Skeletal muscle tissue (tissue), 4 donors: ENCODE results near the gene COL12A1. TPM values are rescaled to one million over a fixed set of nuclear protein-coding genes. Genes with fewer than 3 reads are reported as not detected.

Experiments
- H3K27ac ChIP-seq: one replicate; pipeline ENCODE4 v1.7.0; 2013; ENCODE audit warnings: mild to moderate bottlenecking, low read depth, low read length, inconsistent platforms
- H3K27me3 ChIP-seq, 3 donors: one replicate each; pipeline ENCODE4 v1.7.0; 2013; ENCODE audit warnings: low read length in 3 of 3; ENCODE audit not compliant: control insufficient read depth in 3 of 3, insufficient read depth in 3 of 3
- H3K36me3 ChIP-seq, 3 donors: one replicate each; pipeline ENCODE4 v1.7.0; 2013; ENCODE audit warnings: low read length in 3 of 3; ENCODE audit not compliant: control insufficient read depth in 3 of 3, insufficient read depth in 3 of 3
- H3K4me1 ChIP-seq, 3 donors: one replicate each; pipeline ENCODE4 v1.7.0; 2013; ENCODE audit warnings: low read length in 3 of 3, mild to moderate bottlenecking in 3 of 3; ENCODE audit not compliant: control insufficient read depth in 3 of 3, insufficient read depth in 3 of 3
- H3K4me3 ChIP-seq, 3 donors: one replicate each; pipeline ENCODE4 v1.7.0; 2013; ENCODE audit warnings: low read length in 3 of 3
- H3K9ac ChIP-seq, 3 donors: one replicate each; pipeline ENCODE4 v1.7.0; 2013; ENCODE audit warnings: low read length in 3 of 3, mild to moderate bottlenecking in 3 of 3, moderate library complexity in 2 of 3, low read depth in 1 of 3
- H3K9me3 ChIP-seq, 3 donors: one replicate each; pipeline ENCODE4 v1.7.0; 2013; ENCODE audit warnings: low read length in 3 of 3; ENCODE audit not compliant: control insufficient read depth in 3 of 3
- total RNA-seq: library from RNA; depleted of rRNA; stranded (reverse); fragments of >200 nt; gene quantifications from one replicate; pipeline ENCODE4 v1.2.3, GENCODE V29; 2014
- donor health status: Osteomylitis.

The COL12A1 gene
- total RNA-seq, 1 donor from 2014 or later = 474 TPM

DNA sequence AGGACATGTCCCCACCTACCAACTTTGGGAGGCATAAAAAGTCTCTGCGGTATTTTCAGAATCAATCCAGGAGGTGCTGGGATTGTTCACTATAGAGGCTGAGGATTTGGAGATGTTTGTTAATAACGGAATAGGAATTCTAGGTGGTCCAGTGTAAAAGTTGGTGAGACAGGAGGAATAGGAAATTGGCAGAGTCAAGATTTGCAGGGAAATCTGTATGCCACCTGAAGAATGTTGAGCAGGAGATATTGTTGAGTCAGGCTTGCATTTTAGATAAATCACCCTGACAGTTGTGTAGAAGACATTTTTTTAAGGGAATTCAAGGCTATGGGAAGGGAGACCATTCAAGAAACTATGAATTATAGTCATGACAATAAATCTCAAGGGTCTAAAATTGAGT, 124.8 kb downstream of the COL12A1 start:
- H3K9ac ChIP-seq = no peak overlapping the region
- H3K27me3 ChIP-seq = no peaks in the 10 kb centered on the region
- no peaks in the 10 kb centered on the region for H3K9me3 ChIP-seq
- no peak overlapping the region for H3K27ac ChIP-seq
- H3K4me3 ChIP-seq = no peak overlapping the region
- H3K36me3 ChIP-seq = no peaks in the 10 kb centered on the region
- H3K4me1 ChIP-seq = no peaks in the 10 kb centered on the region

DNA sequence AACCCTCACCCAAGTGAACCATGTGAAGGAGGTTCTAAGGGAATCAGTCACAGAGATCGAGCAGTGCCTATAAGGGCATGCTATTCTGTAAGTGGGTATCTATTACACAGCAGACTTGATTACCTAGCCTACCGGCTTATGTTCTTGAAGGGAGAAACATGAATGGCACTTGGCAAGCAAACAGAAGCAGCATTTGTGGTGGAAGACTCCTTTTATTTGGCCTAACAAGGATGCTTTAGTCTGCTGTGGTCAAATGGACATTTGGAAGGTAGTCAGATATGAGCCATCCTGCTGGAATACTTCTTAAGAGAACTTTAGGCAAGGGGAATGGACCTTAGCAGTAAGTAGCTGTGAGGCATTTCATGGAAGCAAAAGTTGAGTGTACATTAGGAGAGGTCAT, 126.3 kb downstream of the COL12A1 start:
- H3K4me1 ChIP-seq = no peaks in the 10 kb centered on the region
- H3K27ac ChIP-seq = no peak overlapping the region
- H3K9ac ChIP-seq = no peak overlapping the region
- no peak overlapping the region for H3K4me3 ChIP-seq
- no peaks in the 10 kb centered on the region for H3K36me3 ChIP-seq
- no peaks in the 10 kb centered on the region for H3K27me3 ChIP-seq
- no peaks in the 10 kb centered on the region for H3K9me3 ChIP-seq

DNA sequence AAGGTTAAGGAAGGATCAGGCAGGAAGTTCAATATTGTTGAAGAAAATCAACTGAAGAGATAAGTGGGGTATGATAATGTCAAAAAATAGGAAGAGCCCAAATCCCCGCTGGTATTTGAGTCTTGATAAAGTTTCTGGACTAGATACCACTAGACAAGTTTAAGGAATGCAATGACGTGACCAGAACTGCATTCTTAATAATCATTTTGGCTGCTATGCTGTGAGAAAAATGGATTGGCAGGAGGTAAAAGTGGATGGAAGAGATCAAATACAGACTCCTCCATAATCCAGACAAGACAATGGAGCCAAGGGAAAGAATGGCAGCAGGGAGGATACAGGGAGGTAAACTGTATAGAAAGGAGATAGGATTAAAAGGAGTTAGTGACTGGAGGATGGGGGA, 128.2 kb downstream of the COL12A1 start:
- Histone ChIP-seq H3K4me3 (no peak overlapping the region), H3K9ac (no peak overlapping the region), H3K27ac (no peak overlapping the region), H3K36me3 (no peaks in the 10 kb centered on the region), H3K4me1 (peaks cover 0 to 2% (median 0%) of the 10 kb centered on the region in 3 donors), H3K27me3 (no peaks in the 10 kb centered on the region), H3K9me3 (no peaks in the 10 kb centered on the region)

DNA sequence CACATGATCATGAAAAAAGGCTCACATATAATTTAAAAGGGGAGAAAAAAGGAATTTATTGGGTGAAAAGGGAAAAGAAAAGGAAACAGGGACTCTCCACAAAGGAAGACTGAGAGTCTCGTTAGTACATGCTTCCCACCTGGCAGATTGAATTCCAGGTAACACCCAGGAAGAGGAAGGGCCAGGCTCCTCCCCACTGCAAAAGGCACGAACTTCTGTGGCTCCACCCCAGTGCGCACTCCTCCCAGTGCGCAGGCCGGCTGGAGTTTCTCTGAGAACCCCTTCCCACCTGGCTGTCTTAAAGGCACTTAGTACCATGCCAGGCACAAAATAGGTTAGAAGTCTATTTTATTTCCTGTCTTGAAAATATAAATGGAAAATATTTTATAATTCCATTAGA, 129.8 kb downstream of the COL12A1 start:
- H3K27ac ChIP-seq = no peak overlapping the region
- H3K27me3 ChIP-seq = no peaks in the 10 kb centered on the region
- H3K9me3 ChIP-seq = no peaks in the 10 kb centered on the region
- peaks cover 0 to 2% (median 0%) of the 10 kb centered on the region in 3 donors for H3K4me1 ChIP-seq
- H3K9ac ChIP-seq = no peak overlapping the region
- H3K4me3 ChIP-seq = no peak overlapping the region
- H3K36me3 ChIP-seq = no peaks in the 10 kb centered on the region

- Histone ChIP-seq H3K4me3 (no peak overlapping the region), H3K27ac (no peak overlapping the region), H3K27me3 (no peaks in the 10 kb centered on the region), H3K9ac (no peak overlapping the region), H3K36me3 (no peaks in the 10 kb centered on the region), H3K4me1 (peaks cover 0 to 2% (median 0%) of the 10 kb centered on the region in 3 donors), H3K9me3 (peaks cover 0 to 2% (median 0%) of the 10 kb centered on the region in 3 donors)
Observed at GRCh38 chr6:75070244-75070643, 135.6 kb downstream of the COL12A1 start.

- H3K9me3 ChIP-seq = peaks cover 0 to 2% (median 0%) of the 10 kb centered on the region in 3 donors
- H3K9ac ChIP-seq = no peak overlapping the region
- no peaks in the 10 kb centered on the region for H3K4me1 ChIP-seq
- H3K27me3 ChIP-seq = no peaks in the 10 kb centered on the region
- no peak overlapping the region for H3K4me3 ChIP-seq
- H3K36me3 ChIP-seq = no peaks in the 10 kb centered on the region
- H3K27ac ChIP-seq = no peak overlapping the region
Observed at GRCh38 chr6:75065523-75065922, 140.3 kb downstream of the COL12A1 start.

GRCh38 chr6:75052491-75052890, 153.4 kb downstream of the COL12A1 start:
- H3K9me3 ChIP-seq = no peaks in the 10 kb centered on the region
- H3K27ac ChIP-seq = no peak overlapping the region
- no peaks in the 10 kb centered on the region for H3K27me3 ChIP-seq
- H3K9ac ChIP-seq = no peak overlapping the region
- no peaks in the 10 kb centered on the region for H3K4me1 ChIP-seq
- no peak overlapping the region for H3K4me3 ChIP-seq
- no peaks in the 10 kb centered on the region for H3K36me3 ChIP-seq

- Histone ChIP-seq H3K9ac (no peak overlapping the region), H3K4me3 (no peak overlapping the region), H3K36me3 (no peaks in the 10 kb centered on the region), H3K27ac (no peak overlapping the region), H3K9me3 (no peaks in the 10 kb centered on the region), H3K4me1 (no peaks in the 10 kb centered on the region), H3K27me3 (no peaks in the 10 kb centered on the region)
Observed at GRCh38 chr6:75049308-75049707, 156.5 kb downstream of the COL12A1 start.

GRCh38 chr6:75044846-75045245, 161.0 kb downstream of the COL12A1 start:
- no peak overlapping the region for H3K9ac ChIP-seq
- no peak overlapping the region for H3K4me3 ChIP-seq
- H3K9me3 ChIP-seq = peaks cover 0 to 2% (median 2%) of the 10 kb centered on the region in 3 donors
- H3K27me3 ChIP-seq = no peaks in the 10 kb centered on the region
- no peaks in the 10 kb centered on the region for H3K4me1 ChIP-seq
- H3K36me3 ChIP-seq = no peaks in the 10 kb centered on the region
- no peak overlapping the region for H3K27ac ChIP-seq

DNA sequence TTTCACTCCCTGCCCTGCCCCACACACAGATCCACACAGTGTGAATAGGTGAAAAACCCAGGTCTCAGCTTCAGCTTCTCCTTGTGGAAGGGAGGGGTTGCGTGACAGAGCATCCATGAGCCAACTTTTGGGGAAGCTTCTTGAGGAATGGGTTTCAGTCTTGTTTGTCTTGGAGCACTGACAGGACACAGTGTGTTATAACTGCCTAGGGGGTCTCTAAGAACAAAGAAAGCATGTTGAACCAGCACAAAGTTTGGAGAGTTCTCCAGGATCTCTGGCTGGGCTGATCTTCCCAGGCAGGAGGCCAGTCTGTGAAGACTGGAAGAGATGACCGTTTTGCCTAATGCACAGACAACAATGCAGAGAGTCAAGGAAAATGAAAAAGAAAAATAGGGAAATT, 164.5 kb downstream of the COL12A1 start:
- H3K36me3 ChIP-seq = no peaks in the 10 kb centered on the region
- H3K27me3 ChIP-seq = no peaks in the 10 kb centered on the region
- no peak overlapping the region for H3K27ac ChIP-seq
- no peaks in the 10 kb centered on the region for H3K4me1 ChIP-seq
- peaks cover 0 to 2% (median 2%) of the 10 kb centered on the region in 3 donors for H3K9me3 ChIP-seq
- H3K4me3 ChIP-seq = no peak overlapping the region
- H3K9ac ChIP-seq = no peak overlapping the region
